NCI-H524 (cell line): ENCODE results near the gene MECP2.
"Not testable (repeated sequence)": the region's sequence is repeated elsewhere in the genome, so short reads cannot be mapped to it uniquely, and the experiment has no call there.

Source experiments
- DNase-seq, 2 experiments: peaks; one replicate each; lab custom pipeline; 2025; lab: John Stamatoyannopoulos, UW

Gene MECP2

DNA sequence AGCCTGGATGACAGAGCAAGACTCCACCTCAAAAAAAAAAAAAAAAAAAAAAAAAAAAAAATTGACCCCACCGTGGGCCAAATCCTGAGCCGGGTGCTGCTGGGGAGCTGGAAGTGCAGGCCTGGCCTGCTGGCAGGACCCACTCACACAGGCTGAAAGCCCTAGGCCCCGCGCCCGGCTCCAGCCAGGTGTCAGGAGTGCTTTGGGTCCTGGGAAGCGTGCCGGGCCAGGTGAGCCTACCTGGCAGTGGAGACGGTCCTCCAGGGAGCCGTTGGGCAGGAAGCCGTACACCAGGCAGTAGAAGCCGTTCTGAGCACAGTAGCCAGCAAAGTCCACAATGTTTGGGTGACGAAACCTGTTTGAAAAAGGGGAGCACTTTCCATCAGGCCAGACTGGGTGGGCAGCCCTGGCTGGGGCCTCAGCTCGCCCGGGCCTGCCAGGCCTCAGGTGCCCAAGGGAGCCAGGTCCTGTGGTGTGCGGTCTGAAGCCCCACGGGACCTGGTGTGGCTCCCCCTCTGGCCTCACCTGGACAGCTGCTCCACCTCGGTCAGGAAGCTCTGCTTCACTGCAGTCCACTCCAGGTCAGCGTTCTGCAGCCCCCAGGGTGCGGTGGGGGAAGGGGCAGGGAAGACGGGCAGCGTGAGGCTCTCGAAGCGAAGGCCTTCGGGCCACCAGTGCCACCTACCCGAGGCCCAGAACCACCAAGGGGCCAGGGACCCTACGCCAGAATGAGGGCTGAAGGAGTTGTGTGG is 79.6 kb downstream of the MECP2 start:
- DNase-seq = no peak

DNA sequence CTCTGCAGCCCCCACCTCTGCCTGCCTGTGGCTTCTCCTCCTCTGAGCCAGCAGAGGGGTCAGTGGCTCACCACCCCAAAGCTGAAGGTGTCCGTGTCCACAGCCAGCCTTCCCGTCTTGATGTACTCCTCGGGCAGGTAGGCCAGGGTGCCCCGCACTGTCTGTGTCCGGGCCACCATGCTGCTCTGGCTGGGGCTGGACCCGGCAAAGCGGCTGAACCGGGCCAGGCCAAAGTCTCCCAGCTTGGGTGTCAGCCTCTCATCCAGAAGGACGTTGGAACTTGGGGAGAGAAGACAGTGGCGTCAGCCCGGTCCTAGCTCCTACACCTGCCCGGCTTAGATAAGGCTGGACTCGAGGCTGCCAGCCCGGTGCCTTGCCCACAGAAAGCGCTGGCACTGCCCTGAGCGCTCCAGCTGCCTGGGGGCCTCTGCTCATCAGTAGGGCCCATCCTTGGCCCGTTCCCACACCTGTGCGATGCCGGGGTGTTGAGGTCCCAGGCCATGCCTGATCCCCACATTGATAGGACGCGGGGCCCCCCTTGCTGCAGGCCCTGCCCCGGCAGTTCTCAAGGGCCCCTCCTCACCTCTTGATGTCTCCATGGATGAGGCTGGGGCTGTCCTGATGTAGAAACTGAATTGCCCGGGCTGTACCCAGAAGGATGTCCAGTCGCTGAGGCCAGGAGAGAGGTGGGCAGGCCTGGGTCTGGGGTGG is 81.0 kb downstream of the MECP2 start:
- no peak for DNase-seq

- DNase-seq = no peak
Observed at GRCh38 chrX:154015581-154016264, 81.8 kb downstream of the MECP2 start.

DNA sequence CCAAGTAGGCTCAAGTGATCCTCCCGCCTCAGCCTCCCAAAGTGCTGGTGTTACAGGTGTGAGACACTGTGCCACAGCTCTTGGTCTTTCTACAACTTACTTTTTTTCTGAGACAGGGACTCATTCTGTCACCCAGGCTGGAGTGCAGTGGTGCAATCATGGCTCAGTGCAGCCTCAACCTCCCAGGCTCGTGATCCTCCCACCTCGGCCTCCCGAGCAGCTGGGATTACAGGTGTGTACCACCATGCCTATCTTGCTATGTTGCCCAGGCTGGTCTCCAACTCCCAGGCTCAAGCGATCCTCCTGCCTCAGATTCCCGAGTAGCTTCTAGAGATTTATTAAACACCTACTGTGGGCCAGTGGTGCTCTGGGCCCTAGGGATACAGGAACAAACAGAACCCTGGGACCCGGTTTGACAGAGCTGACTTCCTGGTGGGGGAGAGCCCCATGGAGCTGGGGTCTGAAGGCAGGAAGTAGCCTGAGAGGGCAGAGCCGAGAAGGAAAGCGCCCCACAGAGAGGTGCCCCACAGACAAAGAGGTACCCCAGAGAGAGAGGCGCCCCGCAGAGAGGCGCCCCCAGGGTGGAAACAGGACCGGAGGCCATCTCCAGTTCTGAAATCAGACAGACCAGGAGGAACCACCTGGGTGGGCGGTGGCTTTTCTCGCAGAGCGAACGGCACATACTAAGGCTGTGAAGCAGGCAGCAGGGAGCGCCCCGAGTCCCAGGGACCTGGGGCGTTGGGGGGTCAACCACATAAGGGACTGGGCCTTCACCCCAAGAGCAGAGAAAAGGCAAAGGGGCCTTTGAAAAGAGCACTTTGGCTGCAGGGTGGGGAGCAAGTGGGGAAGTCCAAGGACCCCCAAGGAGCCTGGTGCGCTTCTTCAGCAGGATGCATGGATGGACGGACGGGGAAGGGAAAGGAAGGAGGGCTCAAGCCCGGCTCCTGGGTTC is 82.8 kb downstream of the MECP2 start:
- DNase-seq = no peak

DNA sequence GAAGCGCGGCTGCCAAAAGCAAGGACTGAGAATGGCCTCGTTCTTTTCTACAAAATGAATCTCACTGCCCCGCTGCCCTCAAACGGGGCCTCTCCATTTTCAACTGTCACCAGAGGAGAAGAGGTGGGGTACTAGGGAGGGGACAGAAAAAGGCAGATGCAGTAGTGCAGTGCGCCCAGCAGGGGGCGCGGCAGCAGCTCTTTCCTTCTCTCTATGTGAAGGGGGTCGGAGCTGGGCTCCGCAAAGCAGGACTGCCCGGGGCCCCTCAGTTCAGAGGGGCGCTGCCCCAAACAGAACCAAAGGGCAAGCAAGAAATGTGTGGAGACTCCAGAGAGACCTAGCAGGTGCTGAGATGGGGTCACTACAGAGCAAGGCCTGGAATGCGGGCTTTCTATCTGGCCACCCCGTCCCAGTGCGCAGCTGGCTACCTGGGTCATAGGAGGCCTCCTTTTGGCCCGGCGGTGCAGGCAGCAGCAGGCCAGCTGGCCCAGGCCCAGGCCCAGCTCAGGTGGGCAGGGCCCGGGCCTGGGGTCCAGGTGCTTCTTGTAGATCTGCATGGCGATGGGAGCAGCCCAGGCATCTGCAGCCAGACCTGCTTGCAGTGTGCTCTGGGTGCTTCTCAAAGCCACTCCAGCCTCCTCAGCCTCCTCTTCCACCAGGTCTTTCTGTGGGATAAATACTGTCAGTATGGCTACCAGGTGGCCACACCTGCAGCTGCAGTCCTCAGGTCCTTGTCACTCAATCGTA is 83.7 kb downstream of the MECP2 start:
- DNase-seq = peak in 1 of 2 experiments; percentile 44

DNA sequence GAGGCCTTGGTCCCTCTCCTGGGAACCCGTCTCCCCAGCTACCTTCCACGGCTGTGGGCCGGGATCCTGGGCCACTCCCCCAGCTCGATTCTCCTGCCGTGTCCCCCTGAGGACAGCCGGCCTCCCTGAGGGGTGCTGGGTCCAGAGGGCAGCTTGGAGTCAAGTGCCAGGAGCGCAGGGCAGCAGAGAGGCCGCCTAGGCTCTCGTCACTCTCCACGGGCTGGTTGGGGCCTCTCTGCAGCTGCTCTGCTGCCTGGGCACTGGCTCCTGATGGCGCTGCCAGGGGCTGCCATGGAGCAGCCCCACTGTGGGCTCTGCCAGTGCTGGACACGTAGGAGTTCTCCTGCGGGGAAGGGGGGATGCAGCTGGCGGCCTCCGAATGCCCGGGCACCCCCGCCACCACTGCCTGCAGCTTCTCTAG is 84.5 kb downstream of the MECP2 start:
- no peak for DNase-seq

- DNase-seq = no peak
Observed at GRCh38 chrX:154012336-154012991, 85.1 kb downstream of the MECP2 start.

DNA sequence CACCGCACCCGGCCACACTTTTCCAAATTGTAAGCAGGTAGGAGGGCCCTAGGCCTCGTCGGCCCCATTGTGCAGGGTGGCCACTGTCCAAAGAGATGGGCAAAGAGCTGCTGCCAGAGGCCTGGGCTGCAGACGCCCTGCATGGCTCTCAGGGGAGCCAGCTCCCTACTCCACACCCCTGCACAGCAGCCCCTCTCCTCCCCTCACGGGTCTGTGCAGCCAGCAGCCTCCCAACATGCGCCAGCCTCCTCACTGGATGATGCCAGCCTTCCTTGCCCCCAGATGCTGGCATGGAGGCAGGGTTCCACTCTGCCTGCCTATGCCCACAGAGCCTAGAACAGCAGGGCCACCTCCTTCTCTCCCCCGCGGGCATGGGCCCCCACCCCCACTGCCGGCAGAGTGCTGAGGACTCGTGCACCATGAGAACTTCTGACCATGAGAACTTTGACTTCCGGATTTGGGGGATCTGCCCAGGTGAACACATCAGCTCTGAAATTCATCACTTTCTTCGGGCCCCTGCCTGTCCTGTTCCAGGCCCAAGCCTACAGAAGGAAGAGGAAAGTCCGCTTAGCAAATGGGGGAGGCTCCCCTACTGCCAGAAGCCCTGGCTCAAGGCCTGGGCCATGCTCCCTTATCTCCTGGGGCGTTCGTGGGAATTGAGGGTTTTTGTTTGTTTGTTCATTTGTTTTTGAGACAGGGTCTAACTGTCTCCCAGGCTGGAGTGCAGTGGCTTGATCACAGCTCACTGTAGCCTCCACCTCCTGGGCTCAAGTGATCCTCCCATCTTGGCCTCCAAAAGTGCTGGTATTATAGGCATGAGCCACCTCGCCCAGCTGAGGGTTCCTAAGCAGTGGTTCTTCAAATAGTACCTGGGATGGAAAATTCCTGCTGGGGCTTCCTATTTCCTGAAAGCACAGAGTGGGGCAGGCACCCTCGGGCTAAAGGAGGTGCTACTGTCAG is 85.9 kb downstream of the MECP2 start:
- no peak for DNase-seq

DNA sequence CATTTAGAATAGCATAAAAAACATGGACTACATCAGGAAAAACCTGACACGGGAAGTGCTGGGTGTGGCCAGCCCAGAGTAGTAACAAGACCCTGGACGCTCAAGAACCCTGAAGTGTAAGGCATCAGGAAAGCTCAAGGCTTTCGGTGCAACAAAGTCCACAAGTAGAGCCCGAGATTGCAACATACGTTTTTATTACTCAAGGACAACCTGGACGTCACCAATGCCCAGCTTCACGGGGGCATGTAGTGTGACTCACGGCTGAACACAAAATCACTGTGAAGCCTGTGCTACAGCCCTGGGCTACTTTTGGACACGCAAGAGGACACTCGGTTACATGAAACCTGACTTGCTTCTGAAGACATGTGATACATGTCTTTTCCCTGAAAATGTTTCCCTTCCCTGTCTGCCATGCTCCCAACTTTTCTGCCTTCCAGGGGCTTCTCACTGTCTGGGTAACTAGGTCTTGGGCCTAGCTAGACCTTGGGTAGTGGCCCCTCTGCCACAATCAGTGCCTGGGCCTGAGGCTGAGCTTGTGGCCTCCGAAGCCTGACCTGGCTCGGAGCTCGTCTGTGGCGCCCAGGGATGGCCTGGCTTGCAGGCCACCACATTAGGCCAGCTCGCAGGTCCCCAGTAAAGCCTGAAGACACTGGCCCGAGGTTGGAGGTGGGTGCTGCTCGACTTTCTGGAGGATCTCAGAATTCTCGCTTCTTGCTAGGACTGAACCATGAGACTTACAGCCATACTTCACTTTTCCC is 87.0 kb downstream of the MECP2 start:
- DNase-seq = no peak

GRCh38 chrX:154008521-154008920 is 89.0 kb downstream of the MECP2 start:
- no peak for DNase-seq

- DNase-seq = no peak
Observed at GRCh38 chrX:154006947-154007346, 90.6 kb downstream of the MECP2 start.

DNA sequence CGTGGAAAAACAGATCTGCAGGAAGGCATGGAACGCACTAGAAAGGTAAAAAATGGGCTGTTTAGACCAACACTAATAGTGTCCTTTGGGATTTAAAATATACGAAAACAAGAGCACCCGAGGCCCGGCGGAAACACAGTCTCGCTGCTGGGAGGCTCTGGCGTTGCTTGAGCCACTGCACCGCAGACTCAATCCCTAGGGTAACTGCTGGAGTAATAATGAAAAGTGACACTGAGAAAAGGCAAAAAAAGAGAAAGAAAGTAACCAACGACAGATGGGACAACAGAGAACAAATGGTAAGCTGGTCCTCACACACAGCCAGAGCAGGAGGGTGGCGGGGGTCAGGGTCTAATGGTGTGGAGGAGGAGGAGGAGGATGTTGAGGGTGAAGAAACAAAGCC is 93.2 kb downstream of the MECP2 start:
- DNase-seq = peak in 1 of 2 experiments; percentile 61

DNA sequence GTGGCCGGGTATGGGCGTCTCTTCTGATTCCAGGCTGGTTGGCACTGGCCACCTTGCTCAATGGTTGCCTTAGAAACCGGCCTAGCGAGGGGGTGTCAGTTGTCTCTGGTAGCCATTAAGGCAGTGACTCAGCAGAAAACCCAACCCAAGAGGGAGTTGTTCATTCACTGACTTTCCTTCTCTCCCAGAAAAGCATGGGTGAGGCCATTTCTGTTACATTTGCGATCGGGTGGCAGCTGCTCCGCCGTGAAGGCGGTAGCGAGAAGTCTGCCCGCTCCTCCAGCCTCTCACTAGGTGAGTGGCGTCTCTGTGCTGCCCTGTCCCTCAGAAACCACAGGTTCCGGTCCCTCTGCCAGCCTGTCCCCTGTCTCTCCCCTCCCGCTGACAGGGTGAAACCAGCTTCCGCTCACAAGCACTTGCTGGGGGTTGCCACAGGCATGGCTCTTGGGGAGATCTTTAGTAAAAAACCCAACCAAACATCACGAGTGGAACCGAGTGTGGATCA is 95.2 kb downstream of the MECP2 start:
- DNase-seq = no peak

GRCh38 chrX:154000051-154000450 is 97.5 kb downstream of the MECP2 start:
- peak in 1 of 2 experiments; percentile 62 for DNase-seq

- DNase-seq = no peak
Observed at GRCh38 chrX:153999359-154000037, 98.0 kb downstream of the MECP2 start.

DNA sequence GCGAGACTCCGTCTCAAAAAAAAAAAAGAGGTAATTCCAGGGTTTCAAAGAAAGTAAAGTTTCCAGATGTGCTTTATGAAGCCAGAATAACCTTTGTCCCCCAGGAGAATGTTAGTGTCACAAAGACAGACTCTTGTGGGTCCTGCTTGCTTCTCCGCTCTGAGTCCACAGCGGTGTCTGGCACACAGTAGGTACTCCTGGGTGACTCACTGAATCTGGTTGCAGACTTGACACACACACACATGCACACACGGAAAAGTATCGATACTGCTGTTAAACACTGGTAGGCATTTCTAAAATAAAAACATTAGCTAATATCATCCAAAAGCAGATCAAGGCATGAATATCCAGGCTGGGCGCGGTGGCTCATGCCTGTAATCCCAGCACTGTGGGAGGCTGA is 102.0 kb downstream of the MECP2 start:
- no peak for DNase-seq

DNA sequence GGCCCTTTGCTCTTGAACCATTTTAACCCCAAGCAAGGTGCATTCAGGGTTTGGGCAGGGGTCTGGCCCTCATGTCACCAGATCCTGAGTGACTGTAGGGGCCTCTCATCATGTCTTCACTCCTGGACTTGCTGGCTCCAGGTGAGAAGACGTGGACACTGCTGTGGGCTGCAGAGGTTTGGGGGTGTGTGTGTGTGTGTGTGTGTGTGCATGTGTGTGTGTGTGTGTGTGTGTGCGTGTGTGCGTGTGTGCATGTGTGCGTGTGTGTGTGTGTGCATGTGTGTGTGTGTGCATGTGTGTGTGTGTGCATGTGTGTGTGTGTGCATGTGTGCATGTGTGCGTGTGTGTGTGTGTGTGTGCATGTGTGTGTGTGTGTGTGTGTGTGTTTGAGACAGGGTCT is 103.1 kb downstream of the MECP2 start:
- DNase-seq = not testable (repeated sequence)

GRCh38 chrX:153993978-153994377 is 103.5 kb downstream of the MECP2 start:
- no peak for DNase-seq
